ENCODE measurements around the gene FAU.

The FAU gene

GRCh38 chr11:65135633-65136145 lies 13.8 kb upstream of the FAU start:
- DNase-seq (ENCODE audit: low spot score) = peak; percentile 7

- peak; percentile 96 for DNase-seq (ENCODE audit: low spot score)
Observed at GRCh38 chr11:65134952-65135632, 13.2 kb upstream of the FAU start.

- DNase-seq (ENCODE audit: low spot score) = peak; percentile 94
Observed at GRCh38 chr11:65134240-65134951, 12.5 kb upstream of the FAU start, which contains the start of gene SYVN1. SYVN1 (minus strand) TSS chr11:65134519; CDS start chr11:65133601, 918 bp downstream.

GRCh38 chr11:65133724-65134123 lies 11.8 kb upstream of the FAU start:
- DNase-seq (ENCODE audit: low spot score) = no peak

- DNase-seq (ENCODE audit: low spot score) = peak; percentile 78
Observed at GRCh38 chr11:65132988-65133700, 11.2 kb upstream of the FAU start.

- peak; percentile 94 for DNase-seq (ENCODE audit: low spot score)
Observed at GRCh38 chr11:65132238-65132987, 10.5 kb upstream of the FAU start.

- no peak for DNase-seq (ENCODE audit: low spot score)
Observed at GRCh38 chr11:65131895-65132237, 9.9 kb upstream of the FAU start.

GRCh38 chr11:65131417-65131776 lies 9.5 kb upstream of the FAU start:
- DNase-seq (ENCODE audit: low spot score) = peak; percentile 54

- DNase-seq (ENCODE audit: low spot score) = peak; percentile 61
Observed at GRCh38 chr11:65130631-65131416, 8.9 kb upstream of the FAU start.

GRCh38 chr11:65129649-65130441 lies 7.9 kb upstream of the FAU start:
- DNase-seq (ENCODE audit: low spot score) = peak; percentile 80

GRCh38 chr11:65128182-65129145 lies 6.5 kb upstream of the FAU start:
- DNase-seq (ENCODE audit: low spot score) = no peak

GRCh38 chr11:65127473-65128181 lies 5.7 kb upstream of the FAU start:
- no peak for DNase-seq (ENCODE audit: low spot score)

- no peak for DNase-seq (ENCODE audit: low spot score)
Observed at GRCh38 chr11:65126624-65127274, 4.8 kb upstream of the FAU start.

GRCh38 chr11:65125197-65126056 lies 3.5 kb upstream of the FAU start:
- DNase-seq (ENCODE audit: low spot score) = no peak

- no peak for DNase-seq (ENCODE audit: low spot score)
Observed at GRCh38 chr11:65124480-65125196, 2.7 kb upstream of the FAU start.

GRCh38 chr11:65121447-65121864 lies 478 bp downstream of the FAU start:
- peak; percentile 45 for DNase-seq (ENCODE audit: low spot score)
